Thyroid gland (tissue), 4 donors: ENCODE results near the gene PAPOLG. TPM values are rescaled to one million over a fixed set of nuclear protein-coding genes. Genes with fewer than 3 reads are reported as not detected.

ENCODE experiments used
- DNase-seq, 2 donors: peaks; one replicate each; pipeline ENCODE4 v3.0.0-alpha.2; 2019
- H3K27ac ChIP-seq, 3 donors: fragments of 200-600 bp; sonication (generic); 1 replicate in 2 of 3; 2 replicates in 1 of 3; pipeline ENCODE4 v1.5.1; 2016 to 2019; ENCODE audit warnings: mild to moderate bottlenecking in 1 of 3, moderate library complexity in 1 of 3
- H3K27me3 ChIP-seq: fragments of 200-600 bp; sonication (generic); one replicate; pipeline ENCODE4 v1.5.1; 2019
- H3K36me3 ChIP-seq, 2 donors: fragments of 200-600 bp; sonication (generic); one replicate each; pipeline ENCODE4 v1.5.1; 2016 to 2019
- H3K4me1 ChIP-seq, 2 donors: fragments of 200-600 bp; sonication (generic); one replicate each; pipeline ENCODE4 v1.5.1; 2017 to 2019
- H3K4me3 ChIP-seq, 3 donors: fragments of 200-600 bp; sonication (generic); replicated peaks in 1 of 3; 1 replicate in 2 of 3; 2 replicates in 1 of 3; pipeline ENCODE4 v1.5.1; 2016; ENCODE audit warnings: mild to moderate bottlenecking in 1 of 3
- H3K9me3 ChIP-seq: fragments of 200-600 bp; sonication (generic); one replicate; pipeline ENCODE4 v1.5.1; 2017
- POLR2A ChIP-seq, 2 donors: fragments of 450-650 bp; IDR thresholded peaks; one replicate each; pipeline ENCODE4 v1.6.1; 2017; ENCODE audit warnings: antibody characterized with exemption in 2 of 2, mild to moderate bottlenecking in 2 of 2, moderate library complexity in 1 of 2
- WGBS, 2 donors: methylation state at CpG; one replicate each; pipeline ENCODE4 v1.1.5; 2017; 5-methylcytosine and 5-hydroxymethylcytosine counted together
- intact Hi-C: fragments of 100-400 bp; cut with DNase I; formaldehyde crosslinking; loops from one replicate; pipeline ENCODE4 v1.15.1; 2023
- total RNA-seq, 4 donors: library from RNA; depleted of rRNA; stranded (reverse); fragments of >200 nt; gene quantifications; one replicate each; pipeline ENCODE4 v1.2.3, GENCODE V29; 2016
- TF ChIP-seq, protein P1 (sequence below), 6 experiments: fragments of 200-600 bp in 3 of 6; fragments of 450-650 bp in 3 of 6; sonication (generic) in 3 of 6; IDR thresholded peaks; one replicate each; pipeline ENCODE4 v1.5.1; 2016 to 2019; ENCODE audit warnings: antibody characterized with exemption in 6 of 6, mild to moderate bottlenecking in 2 of 6, inconsistent platforms in 1 of 6, moderate library complexity in 1 of 6

The PAPOLG gene
- total RNA-seq, 4 donors from 2014 or later = 37.4 to 63.2 (median 41.4) TPM

DNA sequence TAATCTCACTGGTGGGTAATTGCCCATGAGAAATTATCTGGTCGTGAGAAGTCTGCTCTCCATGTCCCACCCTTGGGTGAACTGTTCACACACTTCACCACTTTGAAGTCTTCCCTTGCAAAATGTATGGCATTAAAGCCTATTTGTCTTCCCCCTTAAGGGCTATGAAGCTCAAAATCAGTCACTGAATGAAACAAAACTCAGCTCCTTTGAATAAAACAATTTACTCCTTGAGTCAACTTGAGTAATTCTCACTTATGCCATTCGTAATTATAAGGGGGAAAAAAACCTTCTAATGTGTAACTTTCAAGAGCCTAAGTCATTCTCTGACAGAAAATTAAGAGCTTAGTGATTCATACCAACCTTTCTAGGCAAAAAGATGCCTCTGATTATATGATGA is 76.6 kb downstream of the PAPOLG start:
- Histone ChIP-seq H3K36me3 (no peaks in the 10 kb centered on the region), H3K9me3 (no peaks in the 10 kb centered on the region), H3K4me3 (no peak overlapping the region), H3K27me3 (no peaks in the 10 kb centered on the region), H3K4me1 (no peaks in the 10 kb centered on the region), H3K27ac (no peak overlapping the region)
- no peak for DNase-seq
- 61 to 70% methylated on average over 2 of the region's 2 CpGs for WGBS, 2 donors
- intact Hi-C loops = no loop called here
- TF ChIP-seq, protein P1, sequence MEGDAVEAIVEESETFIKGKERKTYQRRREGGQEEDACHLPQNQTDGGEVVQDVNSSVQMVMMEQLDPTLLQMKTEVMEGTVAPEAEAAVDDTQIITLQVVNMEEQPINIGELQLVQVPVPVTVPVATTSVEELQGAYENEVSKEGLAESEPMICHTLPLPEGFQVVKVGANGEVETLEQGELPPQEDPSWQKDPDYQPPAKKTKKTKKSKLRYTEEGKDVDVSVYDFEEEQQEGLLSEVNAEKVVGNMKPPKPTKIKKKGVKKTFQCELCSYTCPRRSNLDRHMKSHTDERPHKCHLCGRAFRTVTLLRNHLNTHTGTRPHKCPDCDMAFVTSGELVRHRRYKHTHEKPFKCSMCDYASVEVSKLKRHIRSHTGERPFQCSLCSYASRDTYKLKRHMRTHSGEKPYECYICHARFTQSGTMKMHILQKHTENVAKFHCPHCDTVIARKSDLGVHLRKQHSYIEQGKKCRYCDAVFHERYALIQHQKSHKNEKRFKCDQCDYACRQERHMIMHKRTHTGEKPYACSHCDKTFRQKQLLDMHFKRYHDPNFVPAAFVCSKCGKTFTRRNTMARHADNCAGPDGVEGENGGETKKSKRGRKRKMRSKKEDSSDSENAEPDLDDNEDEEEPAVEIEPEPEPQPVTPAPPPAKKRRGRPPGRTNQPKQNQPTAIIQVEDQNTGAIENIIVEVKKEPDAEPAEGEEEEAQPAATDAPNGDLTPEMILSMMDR (IDR thresholded peaks at IDR 0.05) = no peak
- no peak for TF ChIP-seq POLR2A (IDR thresholded peaks at IDR 0.05)

DNA sequence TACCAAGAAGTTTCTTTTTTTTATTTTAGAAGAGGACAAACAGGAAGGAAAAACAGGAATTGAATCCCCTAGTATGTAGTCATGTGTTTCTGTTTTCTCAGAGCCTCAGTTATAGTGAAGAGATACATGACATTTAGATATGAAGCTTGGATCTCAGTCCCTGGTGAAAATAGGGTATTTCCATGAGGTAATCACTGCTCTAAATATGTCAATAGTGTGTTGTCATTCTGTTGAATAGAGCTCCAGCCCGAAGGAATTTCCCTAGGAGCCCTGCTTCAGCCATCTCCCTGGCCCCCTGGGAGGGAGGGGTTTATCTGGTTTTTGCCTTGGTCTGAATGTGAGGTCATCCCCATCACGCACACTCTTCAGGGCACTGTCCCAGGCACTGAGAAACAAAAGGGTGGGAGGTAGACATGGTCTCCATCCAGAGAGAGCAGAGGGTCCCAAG is 78.2 kb downstream of the PAPOLG start:
- Histone ChIP-seq H3K4me3 (no peak overlapping the region), H3K4me1 (no peaks in the 10 kb centered on the region), H3K36me3 (no peaks in the 10 kb centered on the region), H3K27ac (no peak overlapping the region), H3K27me3 (no peaks in the 10 kb centered on the region), H3K9me3 (no peaks in the 10 kb centered on the region)
- intact Hi-C loops = no loop called here
- 59 to 60% methylated on average over 2 of the region's 2 CpGs for WGBS, 2 donors
- DNase-seq = no peak
- no peak for TF ChIP-seq POLR2A (IDR thresholded peaks at IDR 0.05)
- TF ChIP-seq, protein P1 (IDR thresholded peaks at IDR 0.05) = no peak

DNA sequence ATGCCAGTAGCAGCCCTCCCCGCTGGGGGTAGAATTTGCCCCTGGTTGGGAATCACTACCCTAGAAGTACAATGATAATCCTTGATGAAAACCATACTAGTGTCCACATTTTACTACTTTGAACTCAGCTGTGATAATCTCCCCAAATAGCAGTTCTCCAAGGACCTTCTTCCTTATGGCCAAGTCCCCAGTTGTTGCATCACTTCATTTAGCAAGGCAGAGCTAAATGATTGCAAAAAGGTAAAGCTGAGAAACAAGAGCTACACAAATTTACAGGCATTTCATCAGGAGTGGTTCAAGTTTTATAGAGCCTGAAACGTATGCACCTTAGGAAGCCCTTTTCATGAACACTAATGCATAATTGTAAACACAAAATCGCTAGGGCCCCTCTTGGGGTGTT is 80.4 kb downstream of the PAPOLG start:
- no peak for DNase-seq
- TF ChIP-seq, protein P1 (IDR thresholded peaks at IDR 0.05) = no peak
- no peak for TF ChIP-seq POLR2A (IDR thresholded peaks at IDR 0.05)
- Histone ChIP-seq H3K4me1 (no peaks in the 10 kb centered on the region), H3K36me3 (no peaks in the 10 kb centered on the region), H3K4me3 (no peak overlapping the region), H3K9me3 (no peaks in the 10 kb centered on the region), H3K27ac (no peak overlapping the region), H3K27me3 (no peaks in the 10 kb centered on the region)
- 83 to 93% methylated on average over 3 of the region's 3 CpGs for whole genome bisulfite sequencing, 2 donors
- intact Hi-C loops = no loop called here

DNA sequence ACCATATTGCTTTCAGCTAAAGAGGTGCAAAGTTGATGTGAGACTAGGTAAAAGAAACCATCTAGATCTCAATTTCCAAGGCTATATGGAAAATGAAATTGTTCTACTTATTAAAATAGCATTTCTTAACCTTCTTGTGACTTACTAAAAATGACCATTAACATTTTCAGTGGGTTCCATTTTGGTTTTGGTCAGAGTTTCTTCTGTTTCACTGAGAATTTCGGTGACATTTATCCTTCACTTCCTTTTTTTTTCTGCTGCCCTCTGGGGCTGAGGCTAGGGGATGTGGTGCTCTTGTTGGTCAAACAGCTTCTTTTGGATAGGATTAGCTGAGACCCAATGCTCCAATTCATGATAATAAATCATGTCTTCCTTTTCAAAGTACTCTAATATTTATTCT is 81.1 kb downstream of the PAPOLG start:
- DNase-seq = no peak
- Histone ChIP-seq H3K4me1 (no peaks in the 10 kb centered on the region), H3K27me3 (no peaks in the 10 kb centered on the region), H3K27ac (no peak overlapping the region), H3K36me3 (no peaks in the 10 kb centered on the region), H3K4me3 (no peak overlapping the region), H3K9me3 (no peaks in the 10 kb centered on the region)
- TF ChIP-seq, protein P1 (IDR thresholded peaks at IDR 0.05) = no peak
- TF ChIP-seq POLR2A (IDR thresholded peaks at IDR 0.05) = no peak
- intact Hi-C loops = no loop called here
- WGBS, 2 donors = 73 to 85% methylated on average over 1 of the region's 1 CpG

DNA sequence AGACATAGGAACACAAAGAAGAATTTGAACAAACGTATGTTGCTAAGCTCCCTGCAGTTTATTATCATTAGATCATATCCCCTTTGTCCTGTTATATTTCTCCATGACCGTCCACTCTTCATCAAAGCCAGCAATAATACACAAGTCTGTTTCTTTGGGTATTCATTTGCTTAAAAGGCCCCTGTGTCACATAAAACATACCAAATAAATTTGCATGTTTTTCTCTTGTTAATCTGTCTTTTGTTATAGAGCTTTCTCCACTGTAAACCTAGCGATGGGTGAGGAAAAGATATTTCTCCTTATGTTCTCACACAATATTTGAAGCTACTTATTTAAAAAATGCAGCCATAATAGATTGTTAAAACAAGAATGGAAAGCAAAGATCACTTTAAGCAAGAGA is 82.4 kb downstream of the PAPOLG start:
- H3K27ac ChIP-seq = no peak overlapping the region
- no peaks in the 10 kb centered on the region for H3K9me3 ChIP-seq
- no peak for DNase-seq
- no peaks in the 10 kb centered on the region for H3K27me3 ChIP-seq
- no peaks in the 10 kb centered on the region for H3K36me3 ChIP-seq
- WGBS, 2 donors = 83 to 85% methylated on average over 3 of the region's 3 CpGs
- H3K4me3 ChIP-seq = no peak overlapping the region
- intact Hi-C loops = no loop called here
- TF ChIP-seq, protein P1 (IDR thresholded peaks at IDR 0.05) = no peak
- H3K4me1 ChIP-seq = no peaks in the 10 kb centered on the region
